WERI-Rb-1 (cell line): ENCODE measurements around the gene MNAT1.
"Not testable (repeated sequence)": the region's sequence is repeated elsewhere in the genome, so short reads cannot be mapped to it uniquely, and the experiment has no call there.

Experiments used
- DNase-seq: peaks from one replicate; pipeline ENCODE4 v3.0.0-alpha.2; 2020
- H3K27ac ChIP-seq: fragments of 250-450 bp; sonication (Bioruptor Pico); 2 replicates; pipeline ENCODE4 v1.5.1; 2020; ENCODE audit warnings: mild to moderate bottlenecking, moderate library complexity
- H3K27me3 ChIP-seq: fragments of 250-450 bp; sonication (Bioruptor Pico); 2 replicates; pipeline ENCODE4 v1.5.1; 2021; ENCODE audit warnings: mild to moderate bottlenecking, low read depth, moderate library complexity; ENCODE audit not compliant: insufficient read depth, severe bottlenecking
- H3K36me3 ChIP-seq: fragments of 250-450 bp; sonication (Bioruptor Pico); 2 replicates; pipeline ENCODE4 v1.5.1; 2020; ENCODE audit warnings: mild to moderate bottlenecking, moderate library complexity
- H3K4me3 ChIP-seq: 2 replicates; pipeline ENCODE4 v1.5.1; 2011; ENCODE audit warnings: low read depth, mild to moderate bottlenecking, control low read depth, low read length
- H3K9me3 ChIP-seq: fragments of 250-450 bp; sonication (Bioruptor Pico); 2 replicates; pipeline ENCODE4 v1.5.1; 2021; ENCODE audit warnings: mild to moderate bottlenecking, moderate library complexity; ENCODE audit not compliant: severe bottlenecking
- CTCF ChIP-seq: IDR thresholded peaks from 2 replicates; pipeline ENCODE4 v1.5.1; 2011; ENCODE audit warnings: low read depth, mild to moderate bottlenecking, control low read depth, inconsistent platforms, low read length

The MNAT1 gene

GRCh38 chr14:60777856-60778578 lies 43.5 kb downstream of the MNAT1 start:
- H3K27me3 ChIP-seq = no peaks in the 10 kb centered on the region
- no peak for DNase-seq
- H3K9me3 ChIP-seq = no peaks in the 10 kb centered on the region
- no peak overlapping the region for H3K4me3 ChIP-seq
- no peak overlapping the region for H3K27ac ChIP-seq
- no peak for TF ChIP-seq CTCF
- no peaks in the 10 kb centered on the region for H3K36me3 ChIP-seq

DNA sequence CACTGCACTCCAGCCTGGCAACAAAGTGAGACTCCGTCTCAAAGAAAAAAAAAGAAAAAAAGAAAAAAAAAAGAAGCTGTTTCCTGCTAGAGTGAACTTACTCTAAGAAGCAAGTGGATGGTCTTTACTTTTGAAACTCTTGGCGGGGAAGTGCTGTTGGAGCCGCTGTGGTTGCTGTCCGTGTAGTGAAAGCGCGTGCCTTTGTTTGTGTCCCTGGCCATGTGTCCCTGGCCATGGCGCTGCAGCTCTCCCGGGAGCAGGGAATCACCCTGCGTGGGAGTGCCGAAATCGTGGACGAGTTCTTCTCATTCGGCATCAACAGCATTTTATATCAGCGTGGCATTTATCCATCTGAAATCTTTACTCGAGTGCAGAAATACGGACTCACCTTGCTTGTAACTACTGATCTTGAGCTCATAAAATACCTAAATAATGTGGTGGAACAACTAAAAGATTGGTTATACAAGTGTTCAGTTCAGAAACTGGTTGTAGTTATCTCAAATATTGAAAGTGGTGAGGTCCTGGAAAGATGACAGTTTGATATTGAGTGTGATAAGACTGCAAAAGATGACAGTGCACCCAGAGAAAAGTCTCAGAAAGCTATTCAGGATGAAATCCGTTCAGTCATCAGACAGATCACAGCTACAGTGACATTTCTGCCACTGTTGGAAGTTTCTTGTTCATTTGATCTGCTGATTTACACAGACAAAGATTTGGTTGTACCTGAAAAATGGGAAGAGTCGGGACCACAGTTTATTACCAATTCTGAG lies 45.4 kb downstream of the MNAT1 start:
- H3K4me3 ChIP-seq, DNase-seq, H3K9me3 ChIP-seq, H3K27ac ChIP-seq, H3K27me3 ChIP-seq, H3K36me3 ChIP-seq: not testable (repeated sequence)

DNA sequence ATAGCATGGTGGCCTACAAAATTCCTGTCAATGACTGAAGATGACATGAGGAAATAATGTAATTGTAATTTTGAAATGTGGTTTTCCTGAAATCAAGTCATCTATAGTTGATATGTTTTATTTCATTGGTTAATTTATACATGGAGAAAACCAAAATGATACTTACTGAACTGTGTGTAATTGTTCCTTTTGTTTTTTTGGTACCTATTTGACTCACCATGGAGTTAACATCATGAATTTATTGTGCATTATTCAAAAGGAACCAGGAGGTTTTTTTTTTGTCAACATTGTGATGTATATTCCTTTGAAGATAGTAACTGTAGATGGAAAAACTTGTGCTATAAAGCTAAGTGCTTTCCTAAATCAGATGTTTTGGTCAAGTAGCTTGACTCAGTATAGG lies 46.0 kb downstream of the MNAT1 start:
- H3K27ac ChIP-seq, H3K36me3 ChIP-seq, H3K9me3 ChIP-seq, H3K27me3 ChIP-seq, H3K4me3 ChIP-seq, DNase-seq: not testable (repeated sequence)

DNA sequence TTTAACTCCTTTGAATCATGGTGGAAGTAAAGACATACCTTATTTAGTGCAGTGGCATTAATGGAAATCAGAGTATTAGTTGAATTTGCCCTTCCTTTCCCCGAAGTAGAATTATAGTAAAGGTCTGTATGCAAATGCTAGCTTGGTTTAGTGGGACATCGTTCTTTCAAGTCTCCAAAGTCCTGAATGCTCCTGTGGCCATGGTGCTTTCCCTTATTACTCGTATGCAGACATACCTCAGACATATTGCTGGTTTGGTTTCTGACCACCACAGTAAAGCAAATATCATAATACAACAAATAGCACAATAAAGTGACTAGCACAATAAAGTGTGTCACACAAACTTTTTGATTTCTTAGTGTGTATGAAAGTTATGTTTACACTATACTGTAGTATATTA lies 52.3 kb downstream of the MNAT1 start:
- Histone ChIP-seq H3K36me3 (peaks cover 4% of the 10 kb centered on the region), H3K9me3 (no peaks in the 10 kb centered on the region), H3K27ac (no peak overlapping the region), H3K4me3 (no peak overlapping the region), H3K27me3 (no peaks in the 10 kb centered on the region)
- no peak for DNase-seq
- TF ChIP-seq CTCF = no peak

- Histone ChIP-seq H3K4me3 (no peak overlapping the region), H3K27ac (no peak overlapping the region), H3K27me3 (no peaks in the 10 kb centered on the region), H3K9me3 (no peaks in the 10 kb centered on the region), H3K36me3 (peaks cover 4% of the 10 kb centered on the region)
- no peak for DNase-seq
- TF ChIP-seq CTCF = no peak
Measured at GRCh38 chr14:60789656-60790055, 55.1 kb downstream of the MNAT1 start.

DNA sequence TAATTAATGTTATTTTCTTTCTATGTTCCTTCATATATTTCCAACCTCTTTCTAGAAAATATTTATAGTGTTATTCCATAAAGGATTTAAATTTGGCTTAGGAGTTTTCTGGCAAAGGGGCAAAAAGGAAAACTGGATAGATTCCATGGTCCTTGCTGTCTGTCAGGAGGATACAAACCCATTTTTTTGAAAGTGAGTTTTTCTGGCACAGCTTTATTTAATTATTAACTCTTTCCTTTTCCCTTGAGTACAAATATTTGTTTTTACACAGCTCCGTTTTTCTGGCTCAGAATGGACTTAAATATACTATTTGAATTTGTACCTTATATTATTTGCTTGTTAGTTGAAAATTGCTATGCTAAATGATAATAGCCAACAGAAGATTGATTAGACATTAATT lies 56.3 kb downstream of the MNAT1 start:
- H3K27ac ChIP-seq = no peak overlapping the region
- H3K36me3 ChIP-seq = peaks cover 4% of the 10 kb centered on the region
- no peak overlapping the region for H3K4me3 ChIP-seq
- H3K27me3 ChIP-seq = no peaks in the 10 kb centered on the region
- TF ChIP-seq CTCF = no peak
- H3K9me3 ChIP-seq = no peaks in the 10 kb centered on the region
- DNase-seq = no peak
